HCT116 (cell line): ENCODE results near the gene ZHX3. TPM values are rescaled to one million over a fixed set of nuclear protein-coding genes. Genes with fewer than 3 reads are reported as not detected.

Experiments
- ATAC-seq: fragments of 200-7000 bp; cut with Tn5 transposase; 2 replicates; pipeline ENCODE4 v1.9.1; 2020; ENCODE audit warnings: mild to moderate bottlenecking, moderate library complexity
- BruUV-seq: library from RNA; stranded (reverse); fragments of 400-500 nt; replicated peaks from 2 replicates; lab custom pipeline; 2021; lab: Mats Ljungman, UMichigan
- CTCF ChIA-PET: fragments of 300-600 bp; sonication (Branson Sonifier 250); formaldehyde crosslinking; loops from one replicate; lab custom pipeline; 2021; ENCODE audit warnings: antibody characterized with exemption; lab: Charles Lee
- POLR2A ChIA-PET: fragments of 300-600, 350-600 bp; sonication (Branson Sonifier 250); formaldehyde crosslinking; loops from one replicate; lab custom pipeline; 2021; ENCODE audit warnings: antibody characterized with exemption; lab: Charles Lee
- RAD21 ChIA-PET, 2 experiments: fragments of 300-600 bp; sonication (Branson Sonifier 250); formaldehyde crosslinking; loops; one replicate each; lab custom pipeline; 2023; ENCODE audit warnings: low total read pairs in 2 of 2; ENCODE audit not compliant: uncharacterized antibody in 2 of 2, unreplicated experiment in 2 of 2, low non-redundant PET in 1 of 2; lab: Charles Lee
- DNase-seq: peaks from one replicate; pipeline ENCODE4 v3.0.0-alpha.2; 2010; ENCODE audit warnings: low read depth, low spot score
- H2AFZ ChIP-seq: fragments of 200-600 bp; shearing (Covaris generic), sonication (generic); 2 replicates; pipeline ENCODE4 v1.6.1; 2017; ENCODE audit warnings: low read depth, mixed run types, mixed read lengths, antibody characterized with exemption, low read length; ENCODE audit not compliant: poor library complexity, severe bottlenecking
- H3K27ac ChIP-seq: 2 replicates; pipeline ENCODE4 v1.5.1; 2012; ENCODE audit warnings: low read depth, low read length
- H3K27me3 ChIP-seq: fragments of 200-600 bp; sonication (generic); 2 replicates; pipeline ENCODE4 v1.6.1; 2016; ENCODE audit warnings: mixed run types, low read length, mixed read lengths; ENCODE audit not compliant: insufficient read depth
- H3K36me3 ChIP-seq, 2 experiments: fragments of 200-500 bp in 1 of 2; fragments of 200-600 bp in 1 of 2; sonication (Bioruptor generic) in 1 of 2; sonication (generic) in 1 of 2; 2 replicates each; pipeline versions ENCODE4 v1.5.1 to v1.6.1; 2014 to 2016; ENCODE audit warnings: low read length in 2 of 2, inconsistent platforms in 1 of 2, mixed read lengths in 1 of 2, mixed run types in 1 of 2; ENCODE audit not compliant: insufficient read depth in 2 of 2, control insufficient read depth in 1 of 2
- H3K4me1 ChIP-seq, 2 experiments: fragments of 200-600 bp in 1 of 2; sonication (generic) in 1 of 2; 2 replicates each; pipeline versions ENCODE4 v1.5.1 to v1.6.1; 2012 to 2017; ENCODE audit warnings: low read length in 2 of 2, inconsistent platforms in 1 of 2, mild to moderate bottlenecking in 1 of 2, mixed read lengths in 1 of 2, mixed run types in 1 of 2, moderate library complexity in 1 of 2; ENCODE audit not compliant: insufficient read depth in 2 of 2, control insufficient read depth in 1 of 2
- H3K4me2 ChIP-seq: fragments of 200-600 bp; sonication (generic); 2 replicates; pipeline ENCODE4 v1.6.1; 2017; ENCODE audit warnings: mixed run types, low read length, mixed read lengths
- H3K4me3 ChIP-seq, 2 experiments: fragments of 200-600 bp in 1 of 2; sonication (generic) in 1 of 2; replicated peaks in 1 of 2; 2 replicates each; pipeline ENCODE4 v1.5.1; 2011 to 2016; ENCODE audit warnings: low read length in 2 of 2, control low read depth in 1 of 2, low read depth in 1 of 2, mild to moderate bottlenecking in 1 of 2, mixed read lengths in 1 of 2, mixed run types in 1 of 2
- H3K79me2 ChIP-seq: fragments of 200-600 bp; sonication (generic); 2 replicates; pipeline ENCODE4 v1.6.1; 2017; ENCODE audit warnings: mild to moderate bottlenecking, mixed run types, low read length, moderate library complexity, mixed read lengths; ENCODE audit not compliant: insufficient read depth
- H3K9ac ChIP-seq: fragments of 200-600 bp; sonication (generic); 2 replicates; pipeline ENCODE4 v1.6.1; 2016; ENCODE audit warnings: low read length, mixed read lengths
- H3K9me2 ChIP-seq: fragments of 200-600 bp; sonication (generic), shearing (Covaris generic); 2 replicates; pipeline ENCODE4 v1.6.1; 2017; ENCODE audit warnings: mixed run types, mild to moderate bottlenecking, moderate library complexity; ENCODE audit not compliant: insufficient read depth
- H3K9me3 ChIP-seq, 2 experiments: fragments of 200-500 bp in 1 of 2; fragments of 200-600 bp in 1 of 2; sonication (Bioruptor generic) in 1 of 2; sonication (generic) in 1 of 2; 2 replicates each; pipeline ENCODE4 v1.6.1; 2014 to 2017; ENCODE audit warnings: low read length in 2 of 2, mixed read lengths in 2 of 2, inconsistent platforms in 1 of 2, low read depth in 1 of 2, mild to moderate bottlenecking in 1 of 2, mixed run types in 1 of 2, moderate library complexity in 1 of 2; ENCODE audit not compliant: control insufficient read depth in 1 of 2, insufficient read depth in 1 of 2
- H4K20me1 ChIP-seq: fragments of 200-600 bp; sonication (generic), shearing (Covaris generic); 2 replicates; pipeline ENCODE4 v1.6.1; 2017; ENCODE audit warnings: mixed run types, mild to moderate bottlenecking, moderate library complexity; ENCODE audit not compliant: insufficient read depth
- CBX3 ChIP-seq: IDR thresholded peaks from 2 replicates; pipeline ENCODE4 v1.6.1; 2012; ENCODE audit warnings: low read depth
- EZH2phosphoT487 ChIP-seq: fragments of 200-600 bp; IDR thresholded peaks from 2 replicates; pipeline ENCODE4 v1.6.1; 2018; ENCODE audit warnings: antibody characterized with exemption, borderline replicate concordance
- POLR2A ChIP-seq: IDR thresholded peaks from 2 replicates; pipeline ENCODE4 v1.7.0; 2011; ENCODE audit warnings: borderline replicate concordance; ENCODE audit not compliant: insufficient read depth, insufficient read length; ENCODE audit errors: extremely low read depth
- POLR2AphosphoS5 ChIP-seq: IDR thresholded peaks from 2 replicates; pipeline ENCODE4 v1.6.1; 2011; ENCODE audit warnings: mild to moderate bottlenecking, low read depth, low read length, moderate library complexity
- SIN3A ChIP-seq: IDR thresholded peaks from 2 replicates; pipeline ENCODE4 v1.6.1; 2012; ENCODE audit warnings: low read depth
- SRF ChIP-seq: IDR thresholded peaks from 2 replicates; pipeline ENCODE4 v1.6.1; 2012; ENCODE audit warnings: low read depth
- YY1 ChIP-seq: IDR thresholded peaks from 2 replicates; pipeline ENCODE4 v1.6.1; 2011; ENCODE audit warnings: low read length, low read depth, moderate library complexity, mild to moderate bottlenecking; ENCODE audit not compliant: insufficient replicate concordance; ENCODE audit errors: extremely low read depth
- ZFX ChIP-seq: fragments of 450-650 bp; IDR thresholded peaks from 2 replicates; pipeline ENCODE4 v1.6.1; 2017
- intact Hi-C: fragments of 100-400 bp; cut with micrococcal nuclease; formaldehyde crosslinking; loops from 2 replicates; pipeline ENCODE4 v1.10.0; 2022
- total RNA-seq: library from RNA; stranded (reverse); gene quantifications from one replicate; pipeline ENCODE4 v1.2.1, GENCODE V29; 2021; ENCODE audit not compliant: unreplicated experiment
- TF ChIP-seq, protein P1 (sequence below): IDR thresholded peaks from 2 replicates; pipeline ENCODE4 v1.6.1; 2012; ENCODE audit warnings: low read depth
- TF ChIP-seq, protein P2 (sequence below): IDR thresholded peaks from 2 replicates; pipeline ENCODE4 v1.6.1; 2011; ENCODE audit warnings: mild to moderate bottlenecking, low read length, moderate library complexity; ENCODE audit not compliant: insufficient replicate concordance; ENCODE audit errors: extremely low read depth

The ZHX3 gene
- total RNA-seq, 1 experiment from 2014 or later: 13.3 TPM

DNA sequence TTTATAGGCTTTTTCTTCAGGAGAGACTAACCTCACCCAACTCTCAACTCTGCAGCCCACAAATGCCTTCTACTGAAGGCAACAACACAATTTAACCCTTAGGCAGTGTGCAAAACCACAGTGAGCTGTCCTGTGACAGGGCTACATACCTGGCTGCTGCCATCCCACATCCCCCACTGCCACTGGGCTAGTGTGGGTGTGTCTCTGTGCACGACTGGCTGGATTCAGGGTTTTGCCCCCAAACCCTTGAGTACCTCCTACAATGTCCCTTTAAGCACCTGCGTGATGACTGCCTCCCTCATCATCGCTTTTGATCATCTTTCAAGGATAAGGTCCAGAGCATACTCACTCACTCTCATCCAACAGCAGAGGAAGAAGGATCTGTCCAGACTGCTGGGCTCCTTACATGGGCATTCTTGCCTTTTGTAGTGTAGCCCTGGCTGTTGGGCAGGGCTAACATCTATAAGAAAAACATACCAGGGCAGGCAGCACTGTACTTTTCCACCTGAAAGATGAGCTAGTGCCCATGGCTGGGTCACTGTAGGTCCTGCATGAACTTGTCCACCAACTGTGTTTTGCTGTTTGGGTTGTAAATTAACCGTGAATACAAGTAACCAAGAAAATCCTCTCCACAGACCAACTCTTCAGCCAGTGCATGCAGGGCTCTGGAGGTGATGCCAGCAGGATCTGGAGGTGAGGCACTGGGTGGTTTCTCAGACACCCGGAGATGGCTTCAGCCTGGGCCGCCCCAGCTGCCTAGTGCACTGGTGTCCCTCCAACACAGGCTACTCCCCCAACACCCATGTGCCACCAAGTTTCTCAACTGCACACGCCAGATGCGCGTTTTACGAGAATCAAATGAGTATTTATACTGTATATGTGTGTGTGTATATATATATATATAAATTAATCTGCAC, 135.0 kb downstream of the ZHX3 start:
- Histone ChIP-seq H3K27ac (no peak overlapping the region), H2AFZ (no peak overlapping the region), H3K9me2 (no peaks in the 10 kb centered on the region), H3K9ac (no peak overlapping the region), H3K4me3 (no peak overlapping the region), H3K36me3 (no peaks in the 10 kb centered on the region), H4K20me1 (no peaks in the 10 kb centered on the region), H3K4me1 (peaks cover 3 to 9% of the 10 kb centered on the region in 2 experiments; a peak in 3 of 4 replicates), H3K79me2 (no peaks in the 10 kb centered on the region), H3K27me3 (no peaks in the 10 kb centered on the region), H3K9me3 (peaks cover 0 to 3% of the 10 kb centered on the region in 2 experiments; a peak in 1 of 4 replicates), H3K4me2 (no peak overlapping the region)
- DNase-seq (no peak), ATAC-seq (no peak)
- ChIA-PET RAD21 (no interaction called here), CTCF (interaction anchor here (1.1 kb wide), 1 partner anchor 10 kb away, joined by 3 read pairs; no protein-coding TSS in a partner anchor), POLR2A (no interaction called here)
- TF ChIP-seq, protein P1, sequence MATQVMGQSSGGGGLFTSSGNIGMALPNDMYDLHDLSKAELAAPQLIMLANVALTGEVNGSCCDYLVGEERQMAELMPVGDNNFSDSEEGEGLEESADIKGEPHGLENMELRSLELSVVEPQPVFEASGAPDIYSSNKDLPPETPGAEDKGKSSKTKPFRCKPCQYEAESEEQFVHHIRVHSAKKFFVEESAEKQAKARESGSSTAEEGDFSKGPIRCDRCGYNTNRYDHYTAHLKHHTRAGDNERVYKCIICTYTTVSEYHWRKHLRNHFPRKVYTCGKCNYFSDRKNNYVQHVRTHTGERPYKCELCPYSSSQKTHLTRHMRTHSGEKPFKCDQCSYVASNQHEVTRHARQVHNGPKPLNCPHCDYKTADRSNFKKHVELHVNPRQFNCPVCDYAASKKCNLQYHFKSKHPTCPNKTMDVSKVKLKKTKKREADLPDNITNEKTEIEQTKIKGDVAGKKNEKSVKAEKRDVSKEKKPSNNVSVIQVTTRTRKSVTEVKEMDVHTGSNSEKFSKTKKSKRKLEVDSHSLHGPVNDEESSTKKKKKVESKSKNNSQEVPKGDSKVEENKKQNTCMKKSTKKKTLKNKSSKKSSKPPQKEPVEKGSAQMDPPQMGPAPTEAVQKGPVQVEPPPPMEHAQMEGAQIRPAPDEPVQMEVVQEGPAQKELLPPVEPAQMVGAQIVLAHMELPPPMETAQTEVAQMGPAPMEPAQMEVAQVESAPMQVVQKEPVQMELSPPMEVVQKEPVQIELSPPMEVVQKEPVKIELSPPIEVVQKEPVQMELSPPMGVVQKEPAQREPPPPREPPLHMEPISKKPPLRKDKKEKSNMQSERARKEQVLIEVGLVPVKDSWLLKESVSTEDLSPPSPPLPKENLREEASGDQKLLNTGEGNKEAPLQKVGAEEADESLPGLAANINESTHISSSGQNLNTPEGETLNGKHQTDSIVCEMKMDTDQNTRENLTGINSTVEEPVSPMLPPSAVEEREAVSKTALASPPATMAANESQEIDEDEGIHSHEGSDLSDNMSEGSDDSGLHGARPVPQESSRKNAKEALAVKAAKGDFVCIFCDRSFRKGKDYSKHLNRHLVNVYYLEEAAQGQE: no peak
- TF ChIP-seq EZH2phosphoT487 (no peak), CBX3 (no peak), POLR2AphosphoS5 (no peak), SIN3A (no peak), YY1 (no peak), ZFX (no peak), POLR2A (no peak), SRF (no peak)
- TF ChIP-seq, protein P2, sequence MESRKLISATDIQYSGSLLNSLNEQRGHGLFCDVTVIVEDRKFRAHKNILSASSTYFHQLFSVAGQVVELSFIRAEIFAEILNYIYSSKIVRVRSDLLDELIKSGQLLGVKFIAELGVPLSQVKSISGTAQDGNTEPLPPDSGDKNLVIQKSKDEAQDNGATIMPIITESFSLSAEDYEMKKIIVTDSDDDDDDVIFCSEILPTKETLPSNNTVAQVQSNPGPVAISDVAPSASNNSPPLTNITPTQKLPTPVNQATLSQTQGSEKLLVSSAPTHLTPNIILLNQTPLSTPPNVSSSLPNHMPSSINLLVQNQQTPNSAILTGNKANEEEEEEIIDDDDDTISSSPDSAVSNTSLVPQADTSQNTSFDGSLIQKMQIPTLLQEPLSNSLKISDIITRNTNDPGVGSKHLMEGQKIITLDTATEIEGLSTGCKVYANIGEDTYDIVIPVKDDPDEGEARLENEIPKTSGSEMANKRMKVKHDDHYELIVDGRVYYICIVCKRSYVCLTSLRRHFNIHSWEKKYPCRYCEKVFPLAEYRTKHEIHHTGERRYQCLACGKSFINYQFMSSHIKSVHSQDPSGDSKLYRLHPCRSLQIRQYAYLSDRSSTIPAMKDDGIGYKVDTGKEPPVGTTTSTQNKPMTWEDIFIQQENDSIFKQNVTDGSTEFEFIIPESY: no peak
- BruUV-seq: no TSS peak
- intact Hi-C loops: no loop called here
